Measurements from ENCODE around the gene CLDN19. TPM values are rescaled to one million over a fixed set of nuclear protein-coding genes. Genes with fewer than 3 reads are reported as not detected.

Gene CLDN19
- total and polyA plus RNA-seq, 2 of the 8 experiments (the other 6 are each of a cell fraction or from before 2014, with no cell fraction given) = 9.7 to 17.2 TPM

- TF ChIP-seq ATF3 (IDR thresholded peaks at IDR 0.05; ENCODE audit: insufficient read depth, low read depth, low read length) = no peak
- TF ChIP-seq E2F6 (IDR thresholded peaks at IDR 0.05) = no peak
- TF ChIP-seq BRCA1 (IDR thresholded peaks at IDR 0.05; ENCODE audit: low read depth, low read length) = no peak
- no peak for TF ChIP-seq SP4 (IDR thresholded peaks at IDR 0.05; ENCODE audit: low read length)
- TF ChIP-seq RBBP5 (IDR thresholded peaks at IDR 0.05; ENCODE audit: borderline replicate concordance, low read depth, low read length) = no peak
- TF ChIP-seq CBX5 (IDR thresholded peaks at IDR 0.05; ENCODE audit: low read depth, low read length) = no peak
- Histone ChIP-seq H3K23me2 (ENCODE audit: low read depth, low read length) (no peaks in the 10 kb centered on the region), H3K18ac (ENCODE audit: extremely low read depth, low read length) (no peak overlapping the region), H3K14ac (ENCODE audit: insufficient read length) (no peak overlapping the region), H2BK12ac (ENCODE audit: low read depth, low read length) (no peak overlapping the region), H3K4me2 (ENCODE audit: insufficient read depth in 1 of 2, low read depth in 2 of 2, low read length in 2 of 2) (no peak overlapping the region), H4K8ac (ENCODE audit: extremely low read depth, insufficient read depth, low read length) (no peak overlapping the region), H3K4ac (replicated peaks; ENCODE audit: insufficient read length, low read depth, low read length) (no peak overlapping the region), H3K79me2 (ENCODE audit: control insufficient read depth in 1 of 2, insufficient read depth in 2 of 2, low read length in 2 of 2) (no peaks in the 10 kb centered on the region), H2BK20ac (ENCODE audit: low read length) (no peak overlapping the region), H4K91ac (replicated peaks; ENCODE audit: insufficient read length, low read length) (no peak overlapping the region), H2BK5ac (ENCODE audit: low read depth, low read length) (no peak overlapping the region), H3K36me3 (ENCODE audit: control insufficient read depth in 2 of 4, insufficient read depth in 4 of 4, low read length in 3 of 4) (peaks cover 8 to 46% (median 34%) of the 10 kb centered on the region in 4 experiments; a peak in 7 of 8 replicates), H3K79me1 (ENCODE audit: low read depth, low read length) (no peaks in the 10 kb centered on the region), H2AK5ac (ENCODE audit: low read depth, low read length) (no peak overlapping the region), H3K4me3 (ENCODE audit: extremely low read depth in 1 of 4, insufficient read depth in 2 of 4, low read depth in 3 of 4, low read length in 4 of 4) (no peak overlapping the region), H2BK120ac (replicated peaks; ENCODE audit: low read depth, low read length) (no peak overlapping the region), H4K20me1 (replicated peaks in 1 of 2; ENCODE audit: control insufficient read depth in 1 of 2, insufficient read depth in 2 of 2, low read length in 2 of 2) (no peaks in the 10 kb centered on the region), H2BK15ac (ENCODE audit: low read length) (no peak overlapping the region), H3K27ac (ENCODE audit: low read depth, low read length) (no peak overlapping the region), H3K56ac (replicated peaks; ENCODE audit: insufficient read length, low read depth, low read length) (no peak overlapping the region), H4K5ac (ENCODE audit: insufficient read length, low read depth, low read length) (no peak overlapping the region), H2AFZ (ENCODE audit: low read length) (no peak overlapping the region), H3K9ac (replicated peaks in 1 of 4; ENCODE audit: extremely low read depth in 1 of 4, low read depth in 3 of 4, low read length in 3 of 4) (no peak overlapping the region), H3K4me1 (replicated peaks in 1 of 4; ENCODE audit: control insufficient read depth in 3 of 4, insufficient read depth in 4 of 4, low read length in 3 of 4) (no peaks in the 10 kb centered on the region), H3K9me3 (ENCODE audit: insufficient read depth in 2 of 2, low read depth in 1 of 2, low read length in 1 of 2) (no peaks in the 10 kb centered on the region), H3K27me3 (replicated peaks in 1 of 4; ENCODE audit: control insufficient read depth in 3 of 4, extremely low read depth in 1 of 4, insufficient read depth in 3 of 4, low read length in 3 of 4) (no peaks in the 10 kb centered on the region), H3K23ac (ENCODE audit: insufficient read length) (no peak overlapping the region)
- CTCF ChIA-PET (ENCODE audit: partially characterized antibody) = interaction anchor here (0.9 to 6.8 kb wide), 8 partner anchors 14 to 314 kb away, joined by 3 to 77 read pairs (median 6); partner anchors contain the start of gene CLDN19
- WGBS, 2 experiments (ENCODE audit: extremely low coverage in 1 of 2, insufficient coverage in 1 of 2, insufficient read length in 1 of 2, insufficient replicate concordance in 2 of 2, low coverage in 1 of 2, low lambda C conversion rate in 2 of 2, missing lambda C conversion rate in 1 of 2) = 90% methylated on average over 3 of the region's 3 CpGs; no CpG with 5 or more reads in 1 of the 2 experiments
- FAIRE-seq = no peak
- no peak for DNase-seq (ENCODE audit: low read depth in 1 of 2, low spot score in 2 of 2)
- POLR2A ChIA-PET (ENCODE audit: partially characterized antibody) = interaction anchor here (1.8 kb wide), 1 partner anchor 76 kb away, joined by 9 read pairs; the partner anchor contains the start of gene YBX1
Observed at GRCh38 chr1:42758641-42759040, 18.6 kb upstream of the CLDN19 start.

All from H1 (cell line).